Left lung (tissue), 14 donors: Measurements from ENCODE around the gene SPANXD. TPM values are rescaled to one million over a fixed set of nuclear protein-coding genes. Genes with fewer than 3 reads are reported as not detected.
"Not testable (repeated sequence)": the region's sequence is repeated elsewhere in the genome, so short reads cannot be mapped to it uniquely, and the experiment has no call there.

Experiments
- ATAC-seq: fragments of 200-7000 bp; cut with Tn5 transposase; one replicate; pipeline ENCODE4 v1.9.1; 2020; ENCODE audit warnings: moderate library complexity
- DNase-seq, 4 donors: peaks; one replicate each; pipeline ENCODE4 v3.0.0-alpha.2; 2013 to 2020
- H3K27ac ChIP-seq, 2 donors: fragments of 200-600 bp; sonication (generic) in 1 of 2; one replicate each; pipeline versions ENCODE4 v1.5.0 to v1.8.0; 2020 to 2021
- H3K27me3 ChIP-seq, 2 donors: fragments of 200-600 bp; sonication (generic) in 1 of 2; one replicate each; pipeline versions ENCODE4 v1.5.0 to v1.8.0; 2020 to 2021
- H3K36me3 ChIP-seq, 2 donors: fragments of 200-600 bp; sonication (generic) in 1 of 2; one replicate each; pipeline versions ENCODE4 v1.5.0 to v1.8.0; 2020 to 2021
- H3K4me1 ChIP-seq, 2 donors: fragments of 200-600 bp; one replicate each; pipeline ENCODE4 v1.8.0; 2021
- H3K4me3 ChIP-seq, 2 donors: fragments of 200-600 bp; sonication (generic) in 1 of 2; one replicate each; pipeline versions ENCODE4 v1.5.0 to v1.8.0; 2020 to 2021; ENCODE audit warnings: mild to moderate bottlenecking in 1 of 2
- H3K9me3 ChIP-seq, 2 donors: fragments of 200-600 bp; sonication (generic) in 1 of 2; one replicate each; pipeline versions ENCODE4 v1.5.0 to v1.8.0; 2020 to 2021
- intact Hi-C, 2 donors: fragments of 100-400 bp; cut with DNase I; formaldehyde crosslinking; loops; one replicate each; pipeline versions ENCODE4 v1.11.2 to v1.14.2; 2022
- long read RNA-seq, 12 donors: library from polyadenylated mRNA in 2 of 12; unstranded in 2 of 12; transcript quantifications; one replicate each; pipeline ENCODE4 v2.0.0 and lab custom pipeline, GENCODE V29; 2019 to 2026
- polyA plus RNA-seq, 6 donors: library from polyadenylated mRNA; unstranded; fragments of 120-200 nt; gene quantifications; one replicate each; pipeline ENCODE4 v1.2.1, GENCODE V29; 2013; ENCODE audit not compliant: insufficient read length in 6 of 6
- total RNA-seq, 2 donors: library from RNA; stranded (reverse); fragmentation: NEBNext Ultra II Directional; extraction: Animal tissue kit (Norgen Biotek cat#: 25700); gene quantifications; one replicate each; pipeline ENCODE4 v1.2.1, GENCODE V29; 2021
- TF ChIP-seq, protein P1 (sequence below), 2 donors: fragments of 200-600 bp; sonication (generic) in 1 of 2; IDR thresholded peaks; one replicate each; pipeline versions ENCODE4 v1.5.0 to v1.8.0; 2021; ENCODE audit warnings: antibody characterized with exemption in 2 of 2
- donor health status: DM: no; HTN: yes; CAD: no.
- donor health status: DM: no; HTN: no; CAD: no.

Gene SPANXD, protein sequence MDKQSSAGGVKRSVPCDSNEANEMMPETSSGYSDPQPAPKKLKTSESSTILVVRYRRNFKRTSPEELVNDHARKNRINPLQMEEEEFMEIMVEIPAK
- total RNA-seq (not detected), polyA plus RNA-seq (not detected)
- long read RNA-seq, donor 1, result 0 reads
- long read RNA-seq, donor 2, result 0 reads
- long read RNA-seq, donor 3, result 0 reads
- long read RNA-seq, donor 4, result 0 reads
- long read RNA-seq, donor 5, result 0 reads
- long read RNA-seq, donor 6, result 0 reads
- long read RNA-seq, donor 7, result 0 reads
- long read RNA-seq, donor 8, result 0 reads
- long read RNA-seq, donor 9, result 0 reads
- long read RNA-seq, donor 10, result 0 reads
- long read RNA-seq, donor 11, result 0 reads
- long read RNA-seq, donor 12, result 0 reads

DNA sequence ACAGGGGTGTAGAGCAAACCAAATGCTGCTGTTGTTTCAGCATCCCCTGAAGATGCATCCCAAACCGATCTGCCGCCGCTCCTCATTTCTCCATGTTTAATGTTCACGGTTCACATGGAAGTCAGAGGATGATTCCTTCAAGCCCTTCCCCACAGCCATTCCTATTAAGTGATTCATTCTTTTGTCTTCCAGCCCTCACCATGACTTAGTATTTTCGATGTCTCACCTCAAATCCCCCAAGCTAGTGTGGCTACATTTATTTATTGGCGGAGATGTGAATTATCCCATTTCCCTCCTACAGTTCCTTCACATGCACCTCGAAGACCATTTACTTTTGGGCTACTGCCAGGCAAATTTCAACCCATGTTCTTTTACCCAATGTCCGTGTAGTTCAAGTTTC lies at the start of gene SPANXD:
Gene SPANXD, minus strand, starts transcription at position 101 of the 400 bp plus-strand sequence. CDS start 334 bp downstream, outside the sequence.
- H3K9me3 ChIP-seq, intact Hi-C loops, H3K4me1 ChIP-seq, H3K27me3 ChIP-seq, DNase-seq, H3K27ac ChIP-seq, H3K36me3 ChIP-seq, ATAC-seq, H3K4me3 ChIP-seq: not testable (repeated sequence)

DNA sequence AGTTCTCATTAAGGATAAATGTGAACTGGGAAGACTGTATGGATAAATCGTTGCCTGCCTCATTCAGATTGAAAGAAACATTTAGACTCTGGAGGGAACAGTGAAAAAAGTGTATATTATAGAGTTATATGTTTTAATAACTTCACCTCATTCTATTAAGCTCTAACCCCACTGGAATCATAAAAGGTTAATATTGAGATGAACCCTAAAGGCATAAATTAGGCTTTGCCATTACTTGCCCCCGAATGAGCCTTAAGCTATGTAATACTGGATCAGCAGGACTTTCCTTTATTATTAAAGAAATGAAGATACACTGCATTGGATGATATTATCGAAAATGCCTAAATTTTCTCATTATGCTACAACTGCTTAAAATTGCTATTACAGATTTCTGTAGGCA lies 44.1 kb upstream of the SPANXD start:
- TF ChIP-seq, protein P1, sequence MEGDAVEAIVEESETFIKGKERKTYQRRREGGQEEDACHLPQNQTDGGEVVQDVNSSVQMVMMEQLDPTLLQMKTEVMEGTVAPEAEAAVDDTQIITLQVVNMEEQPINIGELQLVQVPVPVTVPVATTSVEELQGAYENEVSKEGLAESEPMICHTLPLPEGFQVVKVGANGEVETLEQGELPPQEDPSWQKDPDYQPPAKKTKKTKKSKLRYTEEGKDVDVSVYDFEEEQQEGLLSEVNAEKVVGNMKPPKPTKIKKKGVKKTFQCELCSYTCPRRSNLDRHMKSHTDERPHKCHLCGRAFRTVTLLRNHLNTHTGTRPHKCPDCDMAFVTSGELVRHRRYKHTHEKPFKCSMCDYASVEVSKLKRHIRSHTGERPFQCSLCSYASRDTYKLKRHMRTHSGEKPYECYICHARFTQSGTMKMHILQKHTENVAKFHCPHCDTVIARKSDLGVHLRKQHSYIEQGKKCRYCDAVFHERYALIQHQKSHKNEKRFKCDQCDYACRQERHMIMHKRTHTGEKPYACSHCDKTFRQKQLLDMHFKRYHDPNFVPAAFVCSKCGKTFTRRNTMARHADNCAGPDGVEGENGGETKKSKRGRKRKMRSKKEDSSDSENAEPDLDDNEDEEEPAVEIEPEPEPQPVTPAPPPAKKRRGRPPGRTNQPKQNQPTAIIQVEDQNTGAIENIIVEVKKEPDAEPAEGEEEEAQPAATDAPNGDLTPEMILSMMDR (IDR thresholded peaks at IDR 0.05), result no peak
- Histone ChIP-seq H3K27me3 (no peaks in the 10 kb centered on the region), H3K4me1 (no peaks in the 10 kb centered on the region)

DNA sequence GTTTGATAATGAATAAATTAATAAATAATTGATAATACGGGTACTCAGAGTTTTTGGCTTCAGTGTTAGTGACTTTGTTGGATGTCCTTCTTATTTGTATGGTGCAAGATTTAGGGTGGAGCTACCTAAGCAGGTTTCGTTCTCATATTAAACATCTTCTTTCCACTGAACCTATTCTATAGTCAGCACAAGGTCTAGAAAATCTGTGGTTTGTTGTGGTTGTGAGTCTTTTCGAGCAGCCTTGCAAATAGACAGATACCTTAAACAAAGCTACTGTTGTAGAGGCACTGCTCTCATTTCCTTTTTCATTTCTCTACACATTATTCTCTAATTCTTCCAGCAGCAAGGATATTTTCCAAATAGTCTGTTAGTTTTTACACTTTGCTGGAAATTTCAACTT lies 38.1 kb upstream of the SPANXD start:
- TF ChIP-seq, protein P1 (IDR thresholded peaks at IDR 0.05), result no peak

More for the DNA sequence above, 44.1 kb upstream of the SPANXD start:
- no peaks in the 10 kb centered on the region for H3K36me3 ChIP-seq
- intact Hi-C loops, result no loop called here
- no peak overlapping the region for H3K4me3 ChIP-seq
- H3K9me3 ChIP-seq, result no peaks in the 10 kb centered on the region
- H3K27ac ChIP-seq, result no peak overlapping the region
- DNase-seq, result no peak
- no peak for ATAC-seq

DNA sequence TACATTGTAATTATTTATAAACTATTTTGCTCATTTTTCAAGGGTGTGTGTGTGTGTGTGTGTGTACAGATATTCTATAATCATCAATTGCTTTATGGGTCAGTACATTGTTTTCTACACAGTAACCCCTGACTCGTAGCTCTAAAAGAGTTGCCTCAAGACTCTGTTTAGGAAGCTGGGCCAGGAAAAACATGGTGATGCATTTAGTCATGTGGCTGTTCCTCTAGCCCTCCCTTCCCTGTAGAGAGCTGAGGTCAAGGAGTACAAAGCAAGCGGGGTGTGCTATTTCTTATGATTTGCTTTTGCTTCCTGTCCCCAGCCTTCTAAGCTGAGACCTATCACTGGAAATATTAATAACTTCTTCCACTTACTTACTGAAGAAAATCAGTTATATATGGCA lies 34.8 kb upstream of the SPANXD start:
- Histone ChIP-seq H3K4me1 (no peaks in the 10 kb centered on the region), H3K27ac (no peak overlapping the region), H3K4me3 (no peak overlapping the region), H3K9me3 (no peaks in the 10 kb centered on the region), H3K27me3 (no peaks in the 10 kb centered on the region), H3K36me3 (no peaks in the 10 kb centered on the region)
- TF ChIP-seq, protein P1 (IDR thresholded peaks at IDR 0.05), result no peak
- no peak for ATAC-seq
- intact Hi-C loops, result no loop called here
- DNase-seq, result no peak

More for the DNA sequence above, 38.1 kb upstream of the SPANXD start:
- Histone ChIP-seq H3K4me3 (no peak overlapping the region), H3K9me3 (no peaks in the 10 kb centered on the region), H3K27ac (no peak overlapping the region), H3K4me1 (no peaks in the 10 kb centered on the region), H3K27me3 (no peaks in the 10 kb centered on the region), H3K36me3 (no peaks in the 10 kb centered on the region)
- ATAC-seq, result no peak
- no peak for DNase-seq
- intact Hi-C loops, result no loop called here

DNA sequence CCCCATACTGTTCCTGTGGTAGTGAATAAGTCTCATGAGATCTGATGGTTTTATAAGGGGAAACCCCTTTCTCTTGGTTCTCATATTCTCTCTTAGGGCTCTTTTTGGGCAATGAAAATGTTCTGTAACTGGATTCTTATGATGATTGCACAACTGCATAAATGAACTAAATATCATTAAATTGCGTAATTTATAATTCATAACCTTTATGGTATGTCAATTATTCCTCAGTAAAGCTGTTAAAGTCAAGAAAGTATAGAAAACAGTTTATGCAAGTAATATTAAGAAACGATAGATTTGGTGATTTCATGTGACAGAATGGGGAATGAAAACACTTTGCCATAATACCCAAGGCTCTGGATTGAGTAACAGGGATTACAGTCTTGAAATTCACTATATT lies 33.5 kb upstream of the SPANXD start:
- ATAC-seq, result no peak
- no peaks in the 10 kb centered on the region for H3K9me3 ChIP-seq
- TF ChIP-seq, protein P1 (IDR thresholded peaks at IDR 0.05), result no peak
- H3K36me3 ChIP-seq, result no peaks in the 10 kb centered on the region
- no peak overlapping the region for H3K4me3 ChIP-seq
- no peak for DNase-seq
- H3K4me1 ChIP-seq, result no peaks in the 10 kb centered on the region
- no peak overlapping the region for H3K27ac ChIP-seq
- intact Hi-C loops, result no loop called here
- H3K27me3 ChIP-seq, result no peaks in the 10 kb centered on the region

DNA sequence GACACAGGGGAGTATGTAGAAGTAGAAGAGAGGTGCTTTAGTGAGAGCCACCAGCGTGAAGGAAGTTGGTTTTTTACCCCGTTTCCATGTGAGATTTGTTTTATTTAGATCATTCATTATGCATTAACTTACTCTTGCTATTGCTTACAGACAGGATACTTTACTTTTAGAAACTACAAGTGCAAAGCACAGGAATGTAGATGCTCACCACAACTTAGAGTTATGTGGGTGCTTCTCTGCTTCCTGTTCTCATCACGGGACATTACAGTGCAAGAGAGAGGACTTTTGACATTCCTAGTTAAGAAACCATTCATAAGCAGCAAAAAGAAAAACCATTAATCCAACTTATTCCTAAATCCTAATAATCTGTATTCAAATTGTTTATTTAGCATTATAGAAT lies 25.6 kb upstream of the SPANXD start:
- Histone ChIP-seq H3K27ac (no peak overlapping the region), H3K27me3 (no peaks in the 10 kb centered on the region), H3K9me3 (no peaks in the 10 kb centered on the region), H3K4me3 (no peak overlapping the region), H3K36me3 (no peaks in the 10 kb centered on the region), H3K4me1 (no peaks in the 10 kb centered on the region)
- TF ChIP-seq, protein P1 (IDR thresholded peaks at IDR 0.05), result no peak
- ATAC-seq, result no peak
- DNase-seq, result no peak
- intact Hi-C loops, result no loop called here
